GM13977 (cell line): Measurements from ENCODE around the gene UIMC1.

Experiments used
- DNase-seq: peaks from one replicate; pipeline ENCODE4 v3.0.0; 2012; ENCODE audit warnings: low spot score
- in situ Hi-C: fragments of 300-500 bp; cut with MboI; formaldehyde crosslinking; loops from one replicate; pipeline ENCODE4 v1.12.0; 2022; ENCODE audit warnings: low sequenced_read_pairs, low pct_unique_long_range_greater_than_20kb, mixed read lengths, inconsistent platforms; ENCODE audit not compliant: unreplicated experiment
- TF ChIP-seq, protein P1 (sequence below): IDR thresholded peaks from 2 replicates; pipeline ENCODE4 v1.5.1; 2012; ENCODE audit warnings: mild to moderate bottlenecking, control low read depth; ENCODE audit not compliant: insufficient read depth; ENCODE audit errors: extremely low read depth, missing control alignments

The UIMC1 gene

DNA sequence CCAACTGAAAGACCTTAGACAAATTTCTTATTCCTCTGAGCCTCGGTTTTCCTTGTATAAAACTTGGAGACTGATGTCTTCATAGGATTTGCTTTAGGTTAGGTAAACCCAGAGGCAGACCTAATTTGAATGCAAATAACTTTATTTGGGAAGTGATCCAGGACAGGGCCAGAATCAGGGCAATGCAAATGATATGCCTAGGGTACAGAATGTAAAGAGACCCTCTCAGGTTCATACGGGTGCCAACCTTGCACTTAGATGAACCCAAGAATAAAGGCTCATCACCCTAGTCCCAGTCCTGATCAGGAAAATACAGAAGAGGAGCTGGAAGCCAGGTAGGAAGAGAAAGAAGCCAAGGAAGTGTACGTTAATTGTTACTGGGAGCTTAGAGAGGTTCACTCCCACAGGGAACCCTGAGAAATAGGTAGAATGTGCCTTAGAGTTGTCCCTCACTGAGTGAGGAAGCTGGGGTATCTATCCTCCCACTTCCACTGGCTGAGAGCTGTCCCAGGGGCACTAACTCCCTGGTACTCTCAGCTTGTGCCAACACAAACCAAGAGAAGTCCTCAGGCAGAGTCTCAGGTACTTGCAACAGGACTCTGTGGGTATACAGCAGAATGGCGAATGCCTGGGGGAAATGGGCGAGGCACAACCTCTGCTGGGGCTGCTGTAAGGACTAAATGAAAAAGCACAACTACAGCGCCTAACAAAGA is 104.3 kb downstream of the UIMC1 start:
- TF ChIP-seq, protein P1, sequence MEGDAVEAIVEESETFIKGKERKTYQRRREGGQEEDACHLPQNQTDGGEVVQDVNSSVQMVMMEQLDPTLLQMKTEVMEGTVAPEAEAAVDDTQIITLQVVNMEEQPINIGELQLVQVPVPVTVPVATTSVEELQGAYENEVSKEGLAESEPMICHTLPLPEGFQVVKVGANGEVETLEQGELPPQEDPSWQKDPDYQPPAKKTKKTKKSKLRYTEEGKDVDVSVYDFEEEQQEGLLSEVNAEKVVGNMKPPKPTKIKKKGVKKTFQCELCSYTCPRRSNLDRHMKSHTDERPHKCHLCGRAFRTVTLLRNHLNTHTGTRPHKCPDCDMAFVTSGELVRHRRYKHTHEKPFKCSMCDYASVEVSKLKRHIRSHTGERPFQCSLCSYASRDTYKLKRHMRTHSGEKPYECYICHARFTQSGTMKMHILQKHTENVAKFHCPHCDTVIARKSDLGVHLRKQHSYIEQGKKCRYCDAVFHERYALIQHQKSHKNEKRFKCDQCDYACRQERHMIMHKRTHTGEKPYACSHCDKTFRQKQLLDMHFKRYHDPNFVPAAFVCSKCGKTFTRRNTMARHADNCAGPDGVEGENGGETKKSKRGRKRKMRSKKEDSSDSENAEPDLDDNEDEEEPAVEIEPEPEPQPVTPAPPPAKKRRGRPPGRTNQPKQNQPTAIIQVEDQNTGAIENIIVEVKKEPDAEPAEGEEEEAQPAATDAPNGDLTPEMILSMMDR: no peak
- DNase-seq: no peak
- in situ Hi-C loops: no loop called here

DNA sequence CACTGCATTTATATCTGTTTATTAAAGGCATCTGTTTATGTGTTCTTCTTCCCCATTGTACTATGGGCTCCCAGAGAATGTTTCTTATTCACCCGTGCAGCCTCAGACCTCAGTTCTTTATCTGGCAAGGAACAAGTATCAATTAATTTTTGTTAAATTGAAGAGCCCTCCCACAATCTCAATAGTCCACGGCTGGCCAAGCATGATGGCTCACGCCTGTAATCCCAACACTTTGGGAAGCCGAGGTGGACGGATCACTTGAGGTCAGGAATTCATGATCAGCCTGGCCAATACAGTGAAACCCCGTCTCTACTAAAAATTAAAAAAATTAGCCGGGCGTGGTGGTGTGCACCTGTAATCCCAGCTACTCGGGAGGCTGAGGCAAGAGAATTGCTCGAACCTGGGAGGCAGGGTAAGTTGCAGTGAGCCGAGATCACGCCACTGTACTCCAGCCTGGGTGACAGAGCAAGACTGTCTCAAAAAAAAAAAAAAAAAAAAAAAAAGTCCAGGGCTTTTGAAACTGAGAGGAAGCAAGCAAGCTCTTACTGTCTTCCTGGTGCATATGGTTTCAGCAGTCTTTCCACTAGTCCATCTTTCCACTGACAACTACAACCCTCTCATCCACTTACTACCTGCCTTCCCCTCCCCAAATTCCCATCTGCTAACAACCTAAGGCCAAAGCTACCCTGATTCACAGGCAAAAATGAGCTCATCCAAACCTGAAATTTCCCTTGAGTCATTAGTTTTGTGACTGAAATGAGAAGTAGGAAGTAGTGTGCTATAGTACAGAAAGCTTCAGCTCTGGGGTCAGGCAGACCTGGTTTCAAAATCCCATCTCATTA is 105.1 kb downstream of the UIMC1 start:
- in situ Hi-C loops: no loop called here
- TF ChIP-seq, protein P1: no peak
- no peak for DNase-seq

DNA sequence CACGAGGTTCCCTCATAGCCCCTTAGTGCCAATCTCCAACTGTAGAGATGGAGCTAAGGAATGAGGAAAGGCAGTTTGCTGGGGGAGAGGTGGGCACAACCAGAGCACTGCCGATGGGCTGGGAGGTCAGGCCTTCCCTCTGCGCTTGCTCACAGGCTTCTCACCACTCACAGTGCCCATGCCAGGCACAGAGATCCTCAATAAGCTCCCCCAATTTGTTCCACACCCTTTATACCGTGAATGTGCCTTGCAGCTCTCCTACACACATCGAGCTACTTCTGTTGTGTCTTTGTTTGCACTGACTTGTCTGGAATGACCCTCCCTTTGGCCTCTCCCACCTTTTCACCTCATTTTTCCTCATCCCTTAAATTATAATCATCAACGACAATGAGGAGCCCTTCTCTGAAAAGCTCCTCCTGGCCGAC is 105.8 kb downstream of the UIMC1 start:
- in situ Hi-C loops: no loop called here
- TF ChIP-seq, protein P1: no peak
- DNase-seq: no peak

DNA sequence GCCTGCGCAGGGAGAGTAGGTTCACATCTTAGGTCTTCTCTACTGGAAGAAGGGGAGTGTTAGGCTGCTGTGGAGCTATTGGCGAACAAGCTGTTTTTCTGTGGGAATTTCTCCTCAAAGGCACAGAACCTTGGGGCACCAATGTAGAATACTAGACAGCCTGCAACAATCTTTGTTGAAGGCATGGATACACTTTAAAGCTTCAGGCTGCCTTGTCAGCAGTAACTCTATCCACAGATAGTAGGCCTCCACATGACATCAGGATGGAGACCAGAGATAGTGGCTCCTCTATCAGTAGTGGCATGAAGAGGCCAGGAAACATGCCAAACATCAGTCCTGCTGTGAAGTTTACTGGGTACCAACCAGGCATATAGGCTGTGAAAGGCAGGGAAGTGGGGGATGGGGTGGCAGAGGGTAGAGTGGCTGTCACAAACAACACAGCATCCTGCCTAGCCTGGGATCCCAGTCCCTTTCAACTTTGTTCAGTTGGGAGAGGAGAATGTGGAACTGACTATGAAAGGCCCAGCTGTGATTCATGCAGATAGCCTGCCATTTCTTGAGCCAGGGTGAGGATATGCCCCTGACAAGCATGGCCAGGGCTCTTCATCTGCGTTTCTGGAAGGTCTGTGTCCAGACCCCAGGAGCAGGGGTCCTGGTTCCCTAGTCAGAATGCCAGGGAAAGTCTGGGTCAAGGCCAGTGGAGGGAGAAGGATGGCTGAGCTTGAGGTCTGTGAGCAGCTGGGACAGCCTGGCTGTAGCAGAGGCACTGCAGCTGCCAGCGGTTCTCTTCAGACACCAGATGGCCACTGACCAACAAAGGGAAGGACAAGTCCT is 106.4 kb downstream of the UIMC1 start:
- TF ChIP-seq, protein P1: no peak
- no peak for DNase-seq
- in situ Hi-C loops: no loop called here

DNA sequence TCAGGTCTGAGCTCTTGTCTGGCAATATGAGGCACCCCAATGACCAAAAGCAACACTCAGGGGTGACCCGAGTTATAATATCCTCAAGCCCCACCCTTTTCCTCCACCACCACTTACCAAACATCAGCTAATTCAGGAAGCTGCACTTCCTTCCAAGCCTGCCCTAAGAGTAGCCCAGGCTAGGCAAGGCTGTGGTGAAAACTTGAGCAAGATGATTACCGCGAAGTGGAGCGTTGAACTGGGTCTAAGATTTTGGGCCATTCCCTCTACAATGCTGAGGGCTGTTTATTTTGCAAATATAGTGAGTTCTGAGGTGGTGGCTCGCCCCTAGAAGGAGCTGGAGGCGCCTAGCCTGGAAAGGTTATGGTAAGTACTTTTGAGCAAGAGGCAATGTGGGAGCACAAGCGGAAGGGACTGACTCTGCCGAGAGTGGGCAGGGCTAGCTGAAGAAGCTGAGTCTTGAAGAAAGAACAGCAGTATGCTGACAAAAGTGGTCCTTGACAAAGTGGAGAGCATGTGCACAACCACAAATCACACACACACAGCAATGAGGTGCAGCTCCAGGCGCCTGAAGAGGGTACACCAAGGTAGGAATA is 107.2 kb downstream of the UIMC1 start, which contains the start of gene HK3:
HK3 (minus strand) TSS at position 51 of the 596 bp plus-strand sequence. CDS start 3,187 bp downstream, outside the sequence.
- TF ChIP-seq, protein P1: no peak
- DNase-seq: no peak
- in situ Hi-C loops: no loop called here

DNA sequence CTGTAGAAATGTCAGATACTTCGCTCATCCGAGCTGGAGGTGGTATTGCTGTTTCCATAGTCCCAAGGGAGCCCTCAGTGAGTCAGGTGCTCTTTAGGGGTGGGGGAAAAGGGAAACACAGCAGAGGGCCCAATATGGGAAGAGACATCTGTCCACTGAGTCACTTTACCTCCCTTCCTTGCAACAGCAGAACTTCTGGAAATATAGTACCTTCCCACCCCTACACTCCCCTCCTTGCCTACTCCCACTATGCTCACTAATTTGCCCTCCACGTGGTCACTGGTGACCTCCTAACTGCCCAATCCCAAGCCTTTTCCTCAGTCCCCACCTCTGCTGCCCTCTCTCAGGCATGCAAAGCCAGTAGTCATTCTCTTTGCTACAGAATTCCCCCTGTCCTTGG is 109.3 kb downstream of the UIMC1 start:
- TF ChIP-seq, protein P1: no peak
- no peak for DNase-seq

More for the DNA sequence above, 109.3 kb downstream of the UIMC1 start:
- in situ Hi-C loops: no loop called here
